Activated naive CD4-positive, alpha-beta T cell treated with anti-CD3 and anti-CD28 coated beads, Interleukin-2, amount 50 U/mL, for 72 hours (primary cell): Measurements from ENCODE around the gene LPCAT1. TPM values are rescaled to one million over a fixed set of nuclear protein-coding genes. Genes with fewer than 3 reads are reported as not detected.

Experiments used
- ATAC-seq, 2 donors: fragments of 150-1000 bp; cut with Tn5 transposase; 2 replicates each; pipeline ENCODE4 v1.10.0; 2021; ENCODE audit warnings: mild to moderate bottlenecking in 2 of 2, moderate library complexity in 2 of 2
- DNase-seq, 2 donors: peaks; one replicate each; pipeline ENCODE4 v3.0.0; 2021 to 2022; ENCODE audit warnings: low spot score in 2 of 2
- H3K27ac Mint-ChIP-seq, 2 donors: one replicate each; pipeline ENCODE4 v1.8.0; 2022; ENCODE audit warnings: mild to moderate bottlenecking in 2 of 2, mixed read lengths in 2 of 2
- H3K36me3 Mint-ChIP-seq, 2 donors: one replicate each; pipeline ENCODE4 v1.8.0; 2022; ENCODE audit warnings: mixed read lengths in 2 of 2
- H3K9me3 Mint-ChIP-seq, 2 donors: one replicate each; pipeline ENCODE4 v1.8.0; 2022; ENCODE audit warnings: mixed read lengths in 2 of 2
- total RNA-seq, 2 donors: library from RNA; stranded (reverse); gene quantifications; one replicate each; pipeline ENCODE4 v1.2.3, GENCODE V29; 2022

The LPCAT1 gene
- total RNA-seq, 2 donors from 2014 or later, result 29.2 to 37.6 TPM

- ATAC-seq (peak in 1 of 2 donors; percentile 2), DNase-seq (no peak)
- no peaks in the 10 kb centered on the region for H3K36me3 Mint-ChIP-seq
- H3K27ac Mint-ChIP-seq, result peak overlapping the region; percentile 91
- H3K9me3 Mint-ChIP-seq, result peaks cover 0 to 5% of the 10 kb centered on the region in 2 donors
Measured at GRCh38 chr5:1536871-1537602, 13.3 kb upstream of the LPCAT1 start.

- Mint-ChIP-seq H3K27ac (peak overlapping the region; percentile 91), H3K36me3 (no peaks in the 10 kb centered on the region), H3K9me3 (peaks cover 0 to 5% of the 10 kb centered on the region in 2 donors)
- DNase-seq (peak; percentile 54 to 79), ATAC-seq (peak; percentile 100)
Measured at GRCh38 chr5:1536322-1536845, 12.6 kb upstream of the LPCAT1 start.

GRCh38 chr5:1535646-1536045, 11.9 kb upstream of the LPCAT1 start:
- Mint-ChIP-seq H3K36me3 (no peaks in the 10 kb centered on the region), H3K9me3 (peaks cover 0 to 5% of the 10 kb centered on the region in 2 donors), H3K27ac (peak overlapping the region in 1 of 2 donors; percentile 91)
- DNase-seq (no peak), ATAC-seq (no peak)

GRCh38 chr5:1532384-1532783, 8.6 kb upstream of the LPCAT1 start:
- no peaks in the 10 kb centered on the region for H3K36me3 Mint-ChIP-seq
- no peak overlapping the region for H3K27ac Mint-ChIP-seq
- H3K9me3 Mint-ChIP-seq, result no peaks in the 10 kb centered on the region
- DNase-seq, result no peak
- ATAC-seq, result no peak

- ATAC-seq, result no peak
- DNase-seq, result no peak
- no peak overlapping the region for H3K27ac Mint-ChIP-seq
- no peaks in the 10 kb centered on the region for H3K9me3 Mint-ChIP-seq
- H3K36me3 Mint-ChIP-seq, result no peaks in the 10 kb centered on the region
Measured at GRCh38 chr5:1529498-1529897, 5.7 kb upstream of the LPCAT1 start.

- DNase-seq (no peak), ATAC-seq (no peak)
- Mint-ChIP-seq H3K27ac (no peak overlapping the region), H3K36me3 (no peaks in the 10 kb centered on the region), H3K9me3 (no peaks in the 10 kb centered on the region)
Measured at GRCh38 chr5:1527533-1528205, 3.9 kb upstream of the LPCAT1 start.

GRCh38 chr5:1526681-1527131, 2.9 kb upstream of the LPCAT1 start:
- ATAC-seq, result no peak
- peak overlapping the region in 1 of 2 donors; percentile 81 for H3K27ac Mint-ChIP-seq
- H3K9me3 Mint-ChIP-seq, result no peaks in the 10 kb centered on the region
- H3K36me3 Mint-ChIP-seq, result peaks cover 3 to 5% of the 10 kb centered on the region in 2 donors
- peak in 1 of 2 donors; percentile 47 for DNase-seq

- ATAC-seq, result no peak
- peak in 1 of 2 donors; percentile 53 for DNase-seq
- peaks cover 6 to 7% of the 10 kb centered on the region in 2 donors for H3K36me3 Mint-ChIP-seq
- peak overlapping the region in 1 of 2 donors; percentile 81 for H3K27ac Mint-ChIP-seq
- no peaks in the 10 kb centered on the region for H3K9me3 Mint-ChIP-seq
Measured at GRCh38 chr5:1526190-1526631, 2.5 kb upstream of the LPCAT1 start.

- Mint-ChIP-seq H3K9me3 (no peaks in the 10 kb centered on the region), H3K27ac (peak overlapping the region; percentile 5 to 81), H3K36me3 (peaks cover 6 to 7% of the 10 kb centered on the region in 2 donors)
- DNase-seq (peak in 1 of 2 donors; percentile 51), ATAC-seq (no peak)
Measured at GRCh38 chr5:1525624-1526189, 1.9 kb upstream of the LPCAT1 start.

GRCh38 chr5:1524799-1525623, 1.3 kb upstream of the LPCAT1 start:
- ATAC-seq (no peak), DNase-seq (peak in 1 of 2 donors; percentile 55)
- Mint-ChIP-seq H3K9me3 (no peaks in the 10 kb centered on the region), H3K36me3 (peaks cover 6 to 7% of the 10 kb centered on the region in 2 donors), H3K27ac (peak overlapping the region in 1 of 2 donors; percentile 81)

- peak in 1 of 2 donors; percentile 56 for DNase-seq
- no peaks in the 10 kb centered on the region for H3K9me3 Mint-ChIP-seq
- H3K27ac Mint-ChIP-seq, result peak overlapping the region in 1 of 2 donors; percentile 81
- peaks cover 6 to 7% of the 10 kb centered on the region in 2 donors for H3K36me3 Mint-ChIP-seq
- no peak for ATAC-seq
Measured at GRCh38 chr5:1524481-1524798, 680 bp upstream of the LPCAT1 start.

- no peaks in the 10 kb centered on the region for H3K9me3 Mint-ChIP-seq
- DNase-seq, result no peak
- H3K36me3 Mint-ChIP-seq, result peaks cover 6 to 7% of the 10 kb centered on the region in 2 donors
- ATAC-seq, result peak; percentile 49 to 55
- H3K27ac Mint-ChIP-seq, result no peak overlapping the region
Measured at GRCh38 chr5:1523480-1523792, 324 bp downstream of the LPCAT1 start.

- peak in 1 of 2 donors; percentile 55 for DNase-seq
- ATAC-seq, result peak; percentile 10 to 22
- Mint-ChIP-seq H3K36me3 (peaks cover 6 to 7% of the 10 kb centered on the region in 2 donors), H3K27ac (peak overlapping the region in 1 of 2 donors; percentile 71), H3K9me3 (no peaks in the 10 kb centered on the region)
Measured at GRCh38 chr5:1522601-1523479, 920 bp downstream of the LPCAT1 start.

GRCh38 chr5:1521671-1522600, 1.8 kb downstream of the LPCAT1 start:
- Mint-ChIP-seq H3K9me3 (no peaks in the 10 kb centered on the region), H3K27ac (peak overlapping the region; percentile 47 to 71), H3K36me3 (peaks cover 6 to 7% of the 10 kb centered on the region in 2 donors)
- DNase-seq, result peak in 1 of 2 donors; percentile 52
- ATAC-seq, result no peak
